CD8-positive, alpha-beta memory T cell (primary cell): ENCODE results near the gene HAGH. TPM values are rescaled to one million over a fixed set of nuclear protein-coding genes. Genes with fewer than 3 reads are reported as not detected.

Experiments used
- CTCF ChIA-PET: fragments of 350-600 bp; sonication (Branson Sonifier 250); formaldehyde crosslinking; loops from one replicate; lab custom pipeline; 2021; ENCODE audit warnings: antibody characterized with exemption; lab: Charles Lee
- POLR2A ChIA-PET: fragments of 350-600 bp; sonication (Branson Sonifier 250); formaldehyde crosslinking; loops from one replicate; lab custom pipeline; 2021; ENCODE audit warnings: antibody characterized with exemption; lab: Charles Lee
- DNase-seq, 5 donors: peaks; one replicate each; pipeline versions ENCODE4 v3.0.0 to v3.0.0-alpha.2; 2020 to 2022; ENCODE audit warnings: mixed read lengths in 1 of 5
- H3K27ac ChIP-seq: one replicate; pipeline ENCODE4 v1.7.0; 2013; ENCODE audit warnings: low read depth, mild to moderate bottlenecking, low read length, moderate library complexity
- H3K27me3 ChIP-seq: 2 replicates; pipeline ENCODE4 v1.7.0; 2013; ENCODE audit warnings: low read length, mild to moderate bottlenecking; ENCODE audit not compliant: insufficient read depth, poor library complexity, severe bottlenecking
- H3K36me3 ChIP-seq: 2 replicates; pipeline ENCODE4 v1.7.0; 2013; ENCODE audit warnings: mild to moderate bottlenecking, low read length, moderate library complexity; ENCODE audit not compliant: insufficient read depth
- H3K4me1 ChIP-seq: 2 replicates; pipeline ENCODE4 v1.7.0; 2013; ENCODE audit warnings: mild to moderate bottlenecking, low read length, moderate library complexity; ENCODE audit not compliant: insufficient read depth
- H3K4me3 ChIP-seq: 2 replicates; pipeline ENCODE4 v1.7.0; 2013; ENCODE audit warnings: mild to moderate bottlenecking, low read length
- H3K9me3 ChIP-seq: 2 replicates; pipeline ENCODE4 v1.7.0; 2013; ENCODE audit warnings: mild to moderate bottlenecking, low read length
- H3K27ac Mint-ChIP-seq, 8 donors: one replicate each; pipeline ENCODE4 v1.8.0; 2020 to 2021; ENCODE audit warnings: mixed read lengths in 8 of 8, mild to moderate bottlenecking in 6 of 8, inconsistent platforms in 3 of 8, moderate library complexity in 3 of 8
- H3K27me3 Mint-ChIP-seq, 2 donors: one replicate each; pipeline ENCODE4 v1.8.0; 2020 to 2021; ENCODE audit warnings: mixed read lengths in 2 of 2, mild to moderate bottlenecking in 1 of 2, moderate library complexity in 1 of 2
- H3K36me3 Mint-ChIP-seq, 3 donors: one replicate each; pipeline ENCODE4 v1.8.0; 2020 to 2021; ENCODE audit warnings: mixed read lengths in 3 of 3, inconsistent platforms in 1 of 3, mild to moderate bottlenecking in 1 of 3
- H3K4me1 Mint-ChIP-seq, 3 donors: one replicate each; pipeline ENCODE4 v1.8.0; 2020 to 2021; ENCODE audit warnings: mixed read lengths in 3 of 3, inconsistent platforms in 1 of 3, mild to moderate bottlenecking in 1 of 3
- H3K4me3 Mint-ChIP-seq, 7 donors: one replicate each; pipeline ENCODE4 v1.8.0; 2020 to 2021; ENCODE audit warnings: mixed read lengths in 7 of 7, mild to moderate bottlenecking in 6 of 7, moderate library complexity in 4 of 7, inconsistent platforms in 2 of 7
- H3K9me3 Mint-ChIP-seq, 5 donors: one replicate each; pipeline ENCODE4 v1.8.0; 2020 to 2022; ENCODE audit warnings: mixed read lengths in 5 of 5, mild to moderate bottlenecking in 3 of 5, moderate library complexity in 2 of 5, inconsistent platforms in 1 of 5
- polyA plus RNA-seq: library from polyadenylated mRNA; unstranded; fragments of 300-500 nt; fragmentation: Illumina TruSeq; gene quantifications from one replicate; pipeline ENCODE4 v1.2.3, GENCODE V29; 2021
- total RNA-seq, 2 experiments: library from RNA; stranded (reverse); gene quantifications; one replicate each; pipeline ENCODE4 v1.2.3, GENCODE V29; 2021

Gene HAGH
- total and polyA plus RNA-seq, 3 experiments from 2014 or later = 41.2 to 54.3 (median 44.5) TPM

DNA sequence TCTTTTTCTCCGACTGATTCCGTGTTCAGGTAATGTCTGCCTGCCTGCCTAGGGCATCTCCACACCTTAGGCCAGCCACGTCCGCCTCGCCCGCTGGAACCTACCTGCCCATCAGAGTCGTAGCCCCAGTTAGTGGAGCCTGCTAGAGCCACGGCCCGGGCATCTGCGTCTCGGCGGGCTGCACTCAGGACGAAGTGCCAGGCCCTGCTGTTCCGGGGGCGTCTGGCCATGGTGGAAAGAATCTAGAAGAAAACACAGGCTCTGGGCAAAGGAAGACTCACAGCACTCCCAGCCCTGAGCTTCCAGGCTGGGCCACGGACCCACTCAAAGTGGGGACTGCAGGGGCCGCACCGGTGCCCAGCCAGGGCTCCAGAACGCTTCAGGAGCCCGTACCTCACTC, 45.4 kb downstream of the HAGH start:
- CTCF ChIA-PET = interaction anchor here (1.7 to 3.5 kb wide), 2 partner anchors 8 to 184 kb away, joined by 8 to 24 read pairs; partner anchors contain the start of genes EME2, MRPS34 and RPS2
- H3K36me3 Mint-ChIP-seq = peaks cover 0 to 47% (median 0%) of the 10 kb centered on the region in 3 donors
- H3K36me3 ChIP-seq = no peaks in the 10 kb centered on the region

DNA sequence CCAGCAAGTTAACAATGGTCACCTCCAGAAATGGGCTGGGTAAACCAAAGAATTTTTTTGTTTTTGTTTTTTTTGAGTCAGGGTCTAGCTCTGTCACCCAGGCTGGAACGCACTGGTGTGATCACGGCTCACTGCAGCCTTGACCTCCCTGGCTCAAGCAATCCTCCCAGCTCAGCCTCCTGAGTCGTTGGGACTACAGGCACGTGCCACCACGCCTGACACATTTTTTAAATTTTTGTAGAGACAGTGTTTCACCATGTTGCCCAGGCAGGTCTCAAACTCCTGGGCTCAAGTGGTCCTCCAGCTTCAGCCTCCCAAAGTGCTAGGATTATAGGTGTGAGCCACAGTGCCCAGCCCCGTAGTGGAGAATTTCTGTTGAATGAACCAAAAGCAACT, 46.0 kb downstream of the HAGH start:
- Histone ChIP-seq H3K9me3 (no peaks in the 10 kb centered on the region), H3K27me3 (no peaks in the 10 kb centered on the region), H3K27ac (no peak overlapping the region), H3K36me3 (no peaks in the 10 kb centered on the region), H3K4me3 (no peak overlapping the region), H3K4me1 (peaks cover 32% of the 10 kb centered on the region)
- H3K9me3 Mint-ChIP-seq = no peaks in the 10 kb centered on the region
- peaks cover 18 to 44% (median 26%) of the 10 kb centered on the region in 3 donors for H3K4me1 Mint-ChIP-seq
- peak overlapping the region in 6 of 8 donors; percentile 17 to 93 (median 75) for H3K27ac Mint-ChIP-seq
- ChIA-PET CTCF (interaction anchor here (0.6 kb wide), 1 partner anchor 77 kb away, joined by 3 read pairs; no protein-coding TSS in a partner anchor), POLR2A (interaction anchor here (1.1 kb wide), 1 partner anchor 103 kb away, joined by 3 read pairs; the partner anchor contains the start of gene JPT2)
- peak overlapping the region in 6 of 7 donors; percentile 73 to 89 (median 81) for H3K4me3 Mint-ChIP-seq
- no peak for DNase-seq
- peaks cover 0 to 47% (median 0%) of the 10 kb centered on the region in 3 donors for H3K36me3 Mint-ChIP-seq
- peaks cover 0 to 2% of the 10 kb centered on the region in 2 donors for H3K27me3 Mint-ChIP-seq

More for the DNA sequence above, 45.4 kb downstream of the HAGH start:
- peak overlapping the region; percentile 65 to 96 (median 86) for H3K27ac Mint-ChIP-seq
- H3K4me3 Mint-ChIP-seq = peak overlapping the region; percentile 73 to 92 (median 84)
- Histone ChIP-seq H3K27ac (peak overlapping the region; percentile 86), H3K4me3 (peak overlapping the region; percentile 82), H3K4me1 (peaks cover 35% of the 10 kb centered on the region), H3K27me3 (no peaks in the 10 kb centered on the region), H3K9me3 (no peaks in the 10 kb centered on the region)
- POLR2A ChIA-PET = interaction anchor here (1.1 to 3.1 kb wide), 6 partner anchors 9 to 433 kb away, joined by 3 to 52 read pairs (median 10); partner anchors contain the start of genes EME2, FAHD1, HAGH and JPT2
- H3K4me1 Mint-ChIP-seq = peaks cover 18 to 48% (median 26%) of the 10 kb centered on the region in 3 donors
- peaks cover 0 to 2% of the 10 kb centered on the region in 2 donors for H3K27me3 Mint-ChIP-seq
- no peak for DNase-seq
- no peaks in the 10 kb centered on the region for H3K9me3 Mint-ChIP-seq

DNA sequence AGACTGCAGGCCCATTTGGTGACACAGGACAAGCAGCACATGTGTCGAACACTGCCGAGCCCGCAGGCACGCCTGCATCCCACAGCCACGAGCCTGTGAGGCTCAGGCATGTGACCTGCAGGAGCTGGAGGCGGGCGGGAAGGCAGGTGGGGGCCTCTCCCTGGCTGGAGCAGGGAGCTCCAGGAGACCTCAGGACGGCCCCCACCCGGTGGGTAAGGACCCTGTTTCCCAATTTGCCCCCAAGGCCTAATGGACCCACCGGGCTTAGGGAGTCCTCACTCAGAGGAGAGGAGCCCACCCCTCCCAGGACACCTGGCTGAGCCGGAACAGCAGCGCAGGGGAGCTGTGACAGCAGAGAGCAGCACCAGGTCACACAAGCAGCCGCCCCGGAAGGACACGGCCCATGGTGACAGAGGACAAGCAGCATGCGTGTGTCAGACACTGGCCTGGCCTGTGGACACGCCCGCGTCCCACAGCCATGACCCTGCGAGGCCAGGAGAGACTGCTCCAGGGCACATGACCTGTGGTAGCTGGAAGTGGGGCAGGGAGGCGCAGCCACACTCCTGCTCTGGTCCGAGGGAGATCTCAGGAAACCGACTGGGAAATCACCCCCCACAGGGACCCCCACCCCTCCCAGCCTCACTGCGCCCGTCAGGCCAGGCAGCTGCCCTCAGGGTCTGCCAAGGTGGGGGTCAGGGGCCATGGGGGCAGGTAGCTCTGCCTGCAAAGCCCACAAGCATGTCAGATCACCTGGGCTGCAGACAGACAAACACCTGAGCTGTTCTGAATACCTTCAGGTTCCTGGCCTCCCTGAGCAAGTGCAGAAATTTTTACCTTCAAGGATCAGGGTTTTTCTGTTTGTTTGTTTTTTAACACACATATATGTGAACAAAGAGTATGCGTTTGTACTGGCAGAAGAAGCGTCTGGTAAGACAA, 46.6 kb downstream of the HAGH start:
- Mint-ChIP-seq H3K27ac (peak overlapping the region in 3 of 8 donors; percentile 17 to 85 (median 50)), H3K9me3 (no peaks in the 10 kb centered on the region), H3K27me3 (peaks cover 0 to 2% of the 10 kb centered on the region in 2 donors), H3K36me3 (peaks cover 0 to 43% (median 0%) of the 10 kb centered on the region in 3 donors), H3K4me1 (peaks cover 13 to 39% (median 23%) of the 10 kb centered on the region in 3 donors), H3K4me3 (peak overlapping the region in 6 of 7 donors; percentile 61 to 89 (median 81))
- Histone ChIP-seq H3K9me3 (no peaks in the 10 kb centered on the region), H3K4me3 (no peak overlapping the region), H3K4me1 (peaks cover 27% of the 10 kb centered on the region), H3K27ac (no peak overlapping the region), H3K27me3 (no peaks in the 10 kb centered on the region), H3K36me3 (no peaks in the 10 kb centered on the region)
- DNase-seq = peak in 1 of 5 donors; percentile 48
- POLR2A ChIA-PET = no interaction called here
- CTCF ChIA-PET = interaction anchor here (0.6 kb wide), 1 partner anchor 76 kb away, joined by 3 read pairs; no protein-coding TSS in a partner anchor

DNA sequence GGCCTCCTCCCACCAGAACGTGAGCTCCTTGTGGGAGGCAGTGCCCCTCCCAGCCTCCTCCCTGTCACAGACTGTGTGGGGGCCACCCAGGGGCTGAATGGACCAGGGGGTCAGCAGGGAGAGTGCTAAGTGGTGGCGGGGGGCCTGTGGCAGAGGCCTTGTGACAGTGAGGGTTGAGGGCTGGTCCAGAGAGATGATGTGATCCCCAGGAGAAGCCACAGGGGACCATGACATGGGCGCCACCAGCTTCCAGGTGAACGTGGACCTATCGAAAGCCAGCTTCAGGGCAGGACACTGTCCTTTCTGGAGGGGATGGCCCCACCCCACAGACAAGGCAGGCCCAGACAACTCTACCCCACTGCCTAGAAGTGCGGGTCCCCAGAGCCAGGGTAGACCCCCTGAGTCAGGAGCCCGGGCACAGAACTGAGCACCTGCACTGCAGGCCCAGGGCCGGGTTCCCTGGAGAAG, 47.4 kb downstream of the HAGH start:
- peaks cover 30% of the 10 kb centered on the region for H3K4me1 ChIP-seq
- peak overlapping the region in 2 of 8 donors; percentile 12 to 50 for H3K27ac Mint-ChIP-seq
- peaks cover 13 to 43% (median 21%) of the 10 kb centered on the region in 3 donors for H3K4me1 Mint-ChIP-seq
- no peaks in the 10 kb centered on the region for H3K9me3 ChIP-seq
- peaks cover 0 to 42% (median 0%) of the 10 kb centered on the region in 3 donors for H3K36me3 Mint-ChIP-seq
- no peaks in the 10 kb centered on the region for H3K27me3 ChIP-seq
- no peak overlapping the region for H3K4me3 ChIP-seq
- no peaks in the 10 kb centered on the region for H3K36me3 ChIP-seq
- H3K27ac ChIP-seq = no peak overlapping the region
- H3K4me3 Mint-ChIP-seq = peak overlapping the region in 1 of 7 donors; percentile 62
- no peaks in the 10 kb centered on the region for H3K9me3 Mint-ChIP-seq
- ChIA-PET POLR2A (no interaction called here), CTCF (no interaction called here)
- no peak for DNase-seq
- peaks cover 0 to 2% of the 10 kb centered on the region in 2 donors for H3K27me3 Mint-ChIP-seq

DNA sequence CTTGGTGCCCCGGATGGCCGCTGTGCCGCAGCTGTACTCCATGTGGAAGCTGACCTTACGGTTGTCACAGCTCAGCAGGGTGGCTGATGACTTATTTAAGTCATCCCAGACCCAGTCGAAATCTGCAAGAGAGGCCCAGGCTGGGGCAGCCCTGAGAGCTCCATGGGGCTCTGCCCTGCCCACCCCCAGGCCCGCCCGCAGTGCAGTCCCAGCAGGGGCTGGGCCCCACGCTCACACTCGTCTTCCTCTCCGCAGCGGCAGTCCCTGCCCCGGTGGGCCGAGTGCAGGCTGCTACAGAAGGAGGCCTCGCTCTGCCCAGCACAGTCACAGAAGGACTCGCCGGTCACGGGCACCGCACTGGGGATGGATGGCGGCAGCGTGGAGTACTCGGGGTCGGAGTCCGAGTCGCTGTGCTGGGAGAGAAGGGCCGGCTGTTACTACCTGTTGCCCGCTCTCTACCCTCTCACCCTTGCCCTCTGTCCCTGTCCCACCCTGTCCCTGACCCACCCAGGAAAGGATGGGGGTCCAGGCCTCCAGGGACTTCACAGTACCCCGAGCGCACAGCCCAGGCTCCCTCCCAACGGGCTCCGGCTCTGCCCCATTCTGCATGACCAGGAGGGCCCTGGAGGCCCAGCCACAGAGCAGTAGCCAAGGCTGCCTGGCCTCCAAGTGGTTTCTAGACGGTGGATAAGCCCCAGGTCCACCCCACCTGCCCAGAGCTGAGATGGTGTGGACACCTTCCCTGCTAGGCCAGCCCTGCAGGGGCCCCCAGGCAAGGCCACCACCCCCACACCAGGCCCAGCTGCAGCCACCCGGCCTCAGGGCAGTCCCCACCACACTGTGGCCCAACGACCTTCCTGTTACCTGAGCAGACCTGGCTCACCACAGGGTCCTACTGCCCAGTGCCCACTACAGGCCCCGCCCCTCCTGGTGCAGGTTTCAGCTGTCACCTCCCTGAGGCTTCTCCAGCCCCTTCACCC, 48.1 kb downstream of the HAGH start:
- H3K9me3 Mint-ChIP-seq = no peaks in the 10 kb centered on the region
- H3K27me3 Mint-ChIP-seq = peaks cover 0 to 2% of the 10 kb centered on the region in 2 donors
- ChIA-PET CTCF (no interaction called here), POLR2A (no interaction called here)
- peak overlapping the region in 2 of 8 donors; percentile 12 to 54 for H3K27ac Mint-ChIP-seq
- Histone ChIP-seq H3K4me1 (peaks cover 32% of the 10 kb centered on the region), H3K4me3 (no peak overlapping the region), H3K27me3 (no peaks in the 10 kb centered on the region), H3K36me3 (no peaks in the 10 kb centered on the region), H3K9me3 (no peaks in the 10 kb centered on the region), H3K27ac (no peak overlapping the region)
- peak overlapping the region in 1 of 7 donors; percentile 62 for H3K4me3 Mint-ChIP-seq
- peaks cover 0 to 42% (median 0%) of the 10 kb centered on the region in 3 donors for H3K36me3 Mint-ChIP-seq
- peaks cover 15 to 40% (median 17%) of the 10 kb centered on the region in 3 donors for H3K4me1 Mint-ChIP-seq
- DNase-seq = no peak

DNA sequence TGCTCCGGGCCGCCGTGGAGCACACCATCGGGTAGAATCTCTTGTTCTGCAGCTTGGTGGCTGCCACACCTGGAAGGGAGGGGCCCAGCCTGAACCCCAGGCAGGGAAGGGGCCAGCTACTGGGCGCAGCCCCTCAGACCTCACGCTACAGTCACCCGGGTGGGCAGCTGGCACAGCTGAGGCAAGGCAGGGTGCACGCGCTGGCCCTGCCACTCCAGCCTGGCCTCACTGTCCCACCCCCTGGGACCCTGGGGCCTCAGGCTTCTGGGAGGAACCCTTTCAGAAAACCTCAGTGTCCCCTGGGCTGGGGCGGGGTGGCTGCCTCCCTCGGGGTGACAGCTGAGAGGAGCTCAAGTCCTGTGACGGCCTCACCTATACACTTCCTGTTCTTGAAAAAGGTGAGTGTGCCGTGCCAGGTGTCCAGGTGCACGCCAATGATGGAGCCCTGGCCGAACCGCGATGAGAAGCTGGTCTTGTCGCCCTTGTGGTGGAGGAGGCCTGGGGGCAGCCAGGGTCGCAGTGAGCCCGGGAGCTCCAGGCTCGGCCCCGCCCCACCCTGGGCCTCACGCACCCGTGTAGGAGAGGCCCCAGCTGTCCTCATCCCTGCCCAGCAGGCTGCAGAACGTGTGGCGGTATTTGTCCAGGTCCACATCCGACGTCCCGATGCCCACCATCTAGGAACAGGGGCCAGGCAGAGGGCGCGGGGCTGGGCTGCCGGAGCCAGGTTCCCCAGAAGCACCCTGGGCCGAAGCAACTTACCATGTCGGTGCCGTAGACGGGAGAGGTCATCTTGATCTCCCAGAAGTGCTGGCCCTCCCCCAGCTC, 49.0 kb downstream of the HAGH start:
- H3K27ac ChIP-seq = no peak overlapping the region
- CTCF ChIA-PET = no interaction called here

More for the DNA sequence above, 49.0 kb downstream of the HAGH start:
- Histone ChIP-seq H3K9me3 (no peaks in the 10 kb centered on the region), H3K4me3 (no peak overlapping the region), H3K27me3 (no peaks in the 10 kb centered on the region), H3K36me3 (no peaks in the 10 kb centered on the region), H3K4me1 (peaks cover 32% of the 10 kb centered on the region)
- Mint-ChIP-seq H3K27me3 (peaks cover 0 to 1% of the 10 kb centered on the region in 2 donors), H3K27ac (no peak overlapping the region), H3K4me3 (peak overlapping the region in 1 of 7 donors; percentile 42), H3K9me3 (no peaks in the 10 kb centered on the region), H3K4me1 (peaks cover 10 to 34% (median 11%) of the 10 kb centered on the region in 3 donors), H3K36me3 (peaks cover 0 to 38% (median 0%) of the 10 kb centered on the region in 3 donors)
- POLR2A ChIA-PET = no interaction called here
- DNase-seq = no peak
